HepG2 (cell line): Measurements from ENCODE around the gene M1AP. TPM values are rescaled to one million over a fixed set of nuclear protein-coding genes. Genes with fewer than 3 reads are reported as not detected.
A peak's percentile ranks its signal among the peaks of the same experiment; 100 is the strongest.

ENCODE experiments used
- AGO1 ChIP-seq: fragments of 200-400 bp; formaldehyde crosslinking; IDR thresholded peaks from 2 replicates; pipeline ENCODE4 v1.6.1; 2017; ENCODE audit warnings: mild to moderate bottlenecking, low read depth, low read length, moderate library complexity; ENCODE audit not compliant: poor library complexity, severe bottlenecking
- FIP1L1 ChIP-seq: fragments of 200-400 bp; formaldehyde crosslinking; IDR thresholded peaks from 2 replicates; pipeline ENCODE4 v1.6.1; 2018; ENCODE audit warnings: low read depth, mild to moderate bottlenecking, low read length, moderate library complexity, borderline replicate concordance; ENCODE audit not compliant: insufficient read depth
- GLI4 ChIP-seq: sonication (generic); formaldehyde crosslinking; IDR thresholded peaks from 2 replicates; pipeline ENCODE4 v1.5.1; 2020; ENCODE audit warnings: missing genetic modification reagents, mild to moderate bottlenecking, moderate library complexity, borderline replicate concordance
- HES4 ChIP-seq: sonication (generic); formaldehyde crosslinking; IDR thresholded peaks from 2 replicates; pipeline ENCODE4 v1.9.0; 2021; ENCODE audit warnings: mild to moderate bottlenecking, missing genetic modification reagents, borderline replicate concordance
- NFE2L2 ChIP-seq: fragments of 150-350 bp; IDR thresholded peaks from 2 replicates; pipeline ENCODE4 v1.6.1; 2014; ENCODE audit warnings: low read length
- SAP130 ChIP-seq: IDR thresholded peaks from 2 replicates; pipeline ENCODE4 v1.6.1; 2016; ENCODE audit warnings: low read depth
- SIN3A ChIP-seq: IDR thresholded peaks from 2 replicates; pipeline ENCODE4 v1.6.1; 2011; ENCODE audit warnings: low read depth, mild to moderate bottlenecking, control low read depth, low read length, borderline replicate concordance
- SP2 ChIP-seq: sonication (generic); formaldehyde crosslinking; IDR thresholded peaks from 2 replicates; pipeline ENCODE4 v1.5.1; 2020; ENCODE audit warnings: mild to moderate bottlenecking, missing genetic modification reagents
- TBL1XR1 ChIP-seq: fragments of 150-350 bp; IDR thresholded peaks from 2 replicates; pipeline ENCODE4 v1.6.1; 2014; ENCODE audit warnings: borderline replicate concordance, low read length; ENCODE audit not compliant: partially characterized antibody
- THAP11 ChIP-seq: IDR thresholded peaks from 2 replicates; pipeline ENCODE4 v1.6.1; 2016; ENCODE audit warnings: missing biosample characterization, missing genetic modification reagents
- ZBTB21 ChIP-seq: sonication (generic); formaldehyde crosslinking; IDR thresholded peaks from 2 replicates; pipeline ENCODE4 v1.4.0; 2020; ENCODE audit warnings: missing genetic modification reagents
- ZMAT3 ChIP-seq: sonication (generic); formaldehyde crosslinking; conservative IDR thresholded peaks from 2 replicates; pipeline ENCODE4 v1.7.0; 2021; ENCODE audit warnings: missing genetic modification reagents
- ZNF124 ChIP-seq: sonication (generic); formaldehyde crosslinking; IDR thresholded peaks from 2 replicates; pipeline ENCODE4 v1.4.0; 2020; ENCODE audit warnings: missing genetic modification reagents
- ZNF264 ChIP-seq: sonication (generic); formaldehyde crosslinking; IDR thresholded peaks from 2 replicates; pipeline ENCODE4 v1.4.0; 2020; ENCODE audit warnings: missing genetic modification reagents
- ZNF354B ChIP-seq: sonication (generic); formaldehyde crosslinking; IDR thresholded peaks from 2 replicates; pipeline ENCODE4 v1.8.0; 2022; ENCODE audit warnings: mild to moderate bottlenecking, missing genetic modification reagents
- ZNF383 ChIP-seq: sonication (generic); formaldehyde crosslinking; IDR thresholded peaks from 2 replicates; pipeline ENCODE4 v1.4.0; 2020; ENCODE audit warnings: missing genetic modification reagents, mild to moderate bottlenecking, borderline replicate concordance
- ZNF501 ChIP-seq: sonication (generic); formaldehyde crosslinking; IDR thresholded peaks from 2 replicates; pipeline ENCODE4 v1.5.1; 2020; ENCODE audit warnings: mild to moderate bottlenecking, moderate library complexity, missing genetic modification reagents
- ZNF556 ChIP-seq: sonication (generic); formaldehyde crosslinking; IDR thresholded peaks from 2 replicates; pipeline ENCODE4 v1.4.0; 2020; ENCODE audit warnings: mild to moderate bottlenecking, missing genetic modification reagents, borderline replicate concordance
- ZNF567 ChIP-seq: sonication (generic); formaldehyde crosslinking; IDR thresholded peaks from 2 replicates; pipeline ENCODE4 v1.8.1; 2023; ENCODE audit warnings: mild to moderate bottlenecking, missing genetic modification reagents, borderline replicate concordance
- ZNF570 ChIP-seq: sonication (generic); formaldehyde crosslinking; IDR thresholded peaks from 2 replicates; pipeline ENCODE4 v1.4.0; 2020; ENCODE audit warnings: mild to moderate bottlenecking, missing genetic modification reagents, borderline replicate concordance
- ZNF572 ChIP-seq: sonication (generic); formaldehyde crosslinking; IDR thresholded peaks from 2 replicates; pipeline ENCODE4 v1.5.1; 2020; ENCODE audit warnings: mild to moderate bottlenecking, missing genetic modification reagents
- ZSCAN29 ChIP-seq: sonication (generic); formaldehyde crosslinking; conservative IDR thresholded peaks from 2 replicates; pipeline ENCODE4 v1.4.0; 2020; ENCODE audit warnings: mild to moderate bottlenecking, missing genetic modification reagents
- polyA plus RNA-seq, 8 experiments: library from polyadenylated mRNA; depleted of rRNA in 3 of 8; stranded (reverse) in 7 of 8; unstranded in 1 of 8; fragments of >200 nt; fragmentation: Illumina TruSeq in 4 of 8; extraction: Trizol in 4 of 8; gene quantifications; 2 replicates each; pipeline versions ENCODE4 v1.2.1 to v1.2.3, GENCODE V29; 2011 to 2016; ENCODE audit warnings: low read depth in 4 of 8, missing spikeins in 1 of 8, mixed read lengths in 1 of 8; ENCODE audit not compliant: insufficient read depth in 1 of 8
- total RNA-seq, 5 experiments: library from RNA; depleted of rRNA; stranded (reverse); fragments of >200 nt; fragmentation: Illumina TruSeq; extraction: Trizol; gene quantifications; 2 replicates each; pipeline ENCODE4 v1.2.3, GENCODE V29; 2016; ENCODE audit warnings: low read depth in 1 of 5
- TF ChIP-seq, protein P1 (sequence below): sonication (generic); formaldehyde crosslinking; IDR thresholded peaks from 2 replicates; pipeline ENCODE4 v1.9.0; 2022; ENCODE audit warnings: low read depth, missing genetic modification reagents
- TF ChIP-seq, protein P2 (sequence below): sonication (generic); formaldehyde crosslinking; IDR thresholded peaks from 2 replicates; pipeline ENCODE4 v1.4.0; 2020; ENCODE audit warnings: mild to moderate bottlenecking, missing genetic modification reagents
- TF ChIP-seq, protein P3 (sequence below): sonication (generic); formaldehyde crosslinking; IDR thresholded peaks from 2 replicates; pipeline ENCODE4 v1.4.0; 2020; ENCODE audit warnings: missing genetic modification reagents

M1AP gene
- total and polyA plus RNA-seq, 2 of the 13 experiments (the other 11 are each of a cell fraction or from before 2014, with no cell fraction given) = not detected

DNA sequence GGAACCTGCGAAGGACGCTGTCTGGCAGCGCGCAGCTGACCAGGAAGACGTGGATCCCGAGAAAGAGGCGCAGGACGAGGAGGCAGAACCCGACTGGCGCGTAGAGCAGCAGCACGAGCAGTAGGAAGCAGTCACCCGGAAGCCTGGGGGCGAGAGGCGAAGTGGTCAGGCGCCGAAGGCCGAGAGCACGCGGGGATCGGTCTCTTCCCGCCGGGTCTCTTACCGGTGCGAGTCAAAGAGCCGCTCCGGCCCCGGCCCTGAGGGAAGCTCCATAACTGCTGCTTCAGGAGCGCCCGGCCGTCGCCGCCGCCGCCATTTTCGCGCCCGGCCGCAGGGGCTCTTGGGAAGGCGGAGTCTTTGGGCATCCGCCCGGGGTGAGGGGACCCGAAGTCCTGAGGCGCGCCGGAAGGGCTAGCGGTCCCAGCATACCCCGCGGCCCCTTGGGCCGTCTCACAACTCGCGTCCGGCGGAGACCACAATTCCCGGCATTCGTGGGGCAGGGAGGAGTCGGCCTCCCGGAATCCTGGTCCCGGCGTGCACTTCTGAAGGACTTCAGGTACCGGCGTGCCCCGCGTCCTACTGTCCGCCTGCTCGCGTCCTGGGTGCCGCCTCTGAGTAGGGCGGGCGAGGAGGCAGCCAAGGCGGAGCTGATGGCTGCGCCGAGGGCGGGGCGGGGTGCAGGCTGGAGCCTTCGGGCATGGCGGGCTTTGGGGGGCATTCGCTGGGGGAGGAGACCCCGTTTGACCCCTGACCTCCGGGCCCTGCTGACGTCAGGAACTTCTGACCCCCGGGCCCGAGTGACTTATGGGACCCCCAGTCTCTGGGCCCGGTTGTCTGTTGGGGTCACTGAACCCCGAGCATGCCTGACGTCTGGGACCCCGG lies 118.5 kb downstream of the M1AP start, which contains the start of the genes AUP1 and HTRA2 (continued):
- TF ChIP-seq GLI4 (CRISPR knock-in tag) (no peak; the same call in 1 of the 2 replicates), ZNF354B (CRISPR knock-in tag) (0 out of 2 replicates have a peak, but pooled peaks have one; percentile 79), ZNF556 (CRISPR knock-in tag) (peak; percentile 60; the same call in 1 of the 2 replicates), ZMAT3 (peak; percentile 95), FIP1L1 (no peak), ZSCAN29 (peak; percentile 79; the same call in 1 of the 2 replicates), TBL1XR1 (peak; percentile 76), ZNF567 (no peak), NFE2L2 (no peak), ZNF572 (no peak; the same call in 1 of the 2 replicates), SAP130 (CRISPR knock-in tag) (peak; percentile 97), SIN3A (peak; percentile 92), AGO1 (peak; percentile 60), ZNF264 (CRISPR knock-in tag) (peak; percentile 84), THAP11 (CRISPR knock-in tag) (peak; percentile 98), SP2 (CRISPR knock-in tag) (peak; percentile 67; the same call in 1 of the 2 replicates), ZBTB21 (no peak; the same call in 1 of the 2 replicates), ZNF570 (CRISPR knock-in tag) (0 out of 2 replicates have a peak, but pooled peaks have one; percentile 24), HES4 (CRISPR knock-in tag) (peak; percentile 92; the same call in 1 of the 2 replicates), ZNF124 (peak; percentile 68; the same call in 1 of the 2 replicates), ZNF501 (CRISPR knock-in tag) (peak; percentile 99), ZNF383 (CRISPR knock-in tag) (no peak)
- TF ChIP-seq, protein P1, sequence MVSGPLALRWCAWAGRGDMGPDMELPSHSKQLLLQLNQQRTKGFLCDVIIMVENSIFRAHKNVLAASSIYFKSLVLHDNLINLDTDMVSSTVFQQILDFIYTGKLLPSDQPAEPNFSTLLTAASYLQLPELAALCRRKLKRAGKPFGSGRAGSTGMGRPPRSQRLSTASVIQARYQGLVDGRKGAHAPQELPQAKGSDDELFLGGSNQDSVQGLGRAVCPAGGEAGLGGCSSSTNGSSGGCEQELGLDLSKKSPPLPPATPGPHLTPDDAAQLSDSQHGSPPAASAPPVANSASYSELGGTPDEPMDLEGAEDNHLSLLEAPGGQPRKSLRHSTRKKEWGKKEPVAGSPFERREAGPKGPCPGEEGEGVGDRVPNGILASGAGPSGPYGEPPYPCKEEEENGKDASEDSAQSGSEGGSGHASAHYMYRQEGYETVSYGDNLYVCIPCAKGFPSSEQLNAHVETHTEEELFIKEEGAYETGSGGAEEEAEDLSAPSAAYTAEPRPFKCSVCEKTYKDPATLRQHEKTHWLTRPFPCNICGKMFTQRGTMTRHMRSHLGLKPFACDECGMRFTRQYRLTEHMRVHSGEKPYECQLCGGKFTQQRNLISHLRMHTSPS (CRISPR knock-in tag) = peak; percentile 62
- TF ChIP-seq, protein P2, sequence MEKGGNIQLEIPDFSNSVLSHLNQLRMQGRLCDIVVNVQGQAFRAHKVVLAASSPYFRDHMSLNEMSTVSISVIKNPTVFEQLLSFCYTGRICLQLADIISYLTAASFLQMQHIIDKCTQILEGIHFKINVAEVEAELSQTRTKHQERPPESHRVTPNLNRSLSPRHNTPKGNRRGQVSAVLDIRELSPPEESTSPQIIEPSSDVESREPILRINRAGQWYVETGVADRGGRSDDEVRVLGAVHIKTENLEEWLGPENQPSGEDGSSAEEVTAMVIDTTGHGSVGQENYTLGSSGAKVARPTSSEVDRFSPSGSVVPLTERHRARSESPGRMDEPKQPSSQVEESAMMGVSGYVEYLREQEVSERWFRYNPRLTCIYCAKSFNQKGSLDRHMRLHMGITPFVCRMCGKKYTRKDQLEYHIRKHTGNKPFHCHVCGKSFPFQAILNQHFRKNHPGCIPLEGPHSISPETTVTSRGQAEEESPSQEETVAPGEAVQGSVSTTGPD (CRISPR knock-in tag) = no peak; the same call in 1 of the 2 replicates
- TF ChIP-seq, protein P3, sequence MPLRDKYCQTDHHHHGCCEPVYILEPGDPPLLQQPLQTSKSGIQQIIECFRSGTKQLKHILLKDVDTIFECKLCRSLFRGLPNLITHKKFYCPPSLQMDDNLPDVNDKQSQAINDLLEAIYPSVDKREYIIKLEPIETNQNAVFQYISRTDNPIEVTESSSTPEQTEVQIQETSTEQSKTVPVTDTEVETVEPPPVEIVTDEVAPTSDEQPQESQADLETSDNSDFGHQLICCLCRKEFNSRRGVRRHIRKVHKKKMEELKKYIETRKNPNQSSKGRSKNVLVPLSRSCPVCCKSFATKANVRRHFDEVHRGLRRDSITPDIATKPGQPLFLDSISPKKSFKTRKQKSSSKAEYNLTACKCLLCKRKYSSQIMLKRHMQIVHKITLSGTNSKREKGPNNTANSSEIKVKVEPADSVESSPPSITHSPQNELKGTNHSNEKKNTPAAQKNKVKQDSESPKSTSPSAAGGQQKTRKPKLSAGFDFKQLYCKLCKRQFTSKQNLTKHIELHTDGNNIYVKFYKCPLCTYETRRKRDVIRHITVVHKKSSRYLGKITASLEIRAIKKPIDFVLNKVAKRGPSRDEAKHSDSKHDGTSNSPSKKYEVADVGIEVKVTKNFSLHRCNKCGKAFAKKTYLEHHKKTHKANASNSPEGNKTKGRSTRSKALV = peak; percentile 81
